ENCODE data around the gene MED7. TPM values are rescaled to one million over a fixed set of nuclear protein-coding genes. Genes with fewer than 3 reads are reported as not detected.

Gene MED7
- total and polyA plus RNA-seq, 2 donors (not counting 1 experiment from before 2014, with no cell fraction given): 5.8 to 21.4 TPM

DNA sequence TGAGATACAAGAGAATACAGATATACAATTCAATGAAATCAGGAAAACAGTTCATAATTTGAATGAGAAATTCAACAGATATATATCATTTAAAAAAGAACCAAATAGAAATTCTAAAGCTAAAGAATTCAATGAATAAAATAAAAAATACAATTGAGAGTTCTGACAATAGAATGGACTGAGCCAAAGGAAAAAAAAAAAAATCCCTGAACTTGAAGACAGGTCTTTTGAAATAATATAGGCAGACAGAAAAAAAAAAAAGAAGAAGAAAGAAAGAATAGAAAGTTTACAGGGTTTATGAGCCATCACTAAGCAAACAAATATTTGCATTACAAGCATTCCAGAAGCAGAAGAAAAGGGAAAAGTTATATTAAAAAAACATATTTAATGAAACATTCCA, 21.0 kb downstream of the MED7 start:
- no peaks in the 10 kb centered on the region for H3K4me1 Mint-ChIP-seq
- Histone ChIP-seq H2AFZ (ENCODE audit: insufficient read depth, low read depth, low read length, poor library complexity, severe bottlenecking) (no peak overlapping the region), H4K20me1 (ENCODE audit: control insufficient read depth, insufficient read depth, low read length, poor library complexity, severe bottlenecking) (no peaks in the 10 kb centered on the region), H3K4me2 (replicated peaks; ENCODE audit: low read depth, low read length, poor library complexity, severe bottlenecking) (no peak overlapping the region), H3K4me3 (ENCODE audit: control extremely low read depth in 1 of 5, extremely low read depth in 1 of 5, insufficient read depth in 1 of 5, low read depth in 2 of 5, low read length in 4 of 5) (no peak overlapping the region), H3K27ac (ENCODE audit: low read length in 2 of 2) (no peak overlapping the region), H3K36me3 (replicated peaks in 1 of 2; ENCODE audit: control extremely low read depth in 1 of 2, control insufficient read depth in 1 of 2, extremely low read depth in 1 of 2, insufficient read depth in 2 of 2, low read length in 1 of 2) (no peaks in the 10 kb centered on the region), H3K4me1 (ENCODE audit: control insufficient read depth in 2 of 2, insufficient read depth in 2 of 2, low read length in 2 of 2) (no peaks in the 10 kb centered on the region), H3K27me3 (replicated peaks in 1 of 4; ENCODE audit: control extremely low read depth in 1 of 4, control insufficient read depth in 3 of 4, insufficient read depth in 4 of 4, low read length in 3 of 4) (peaks cover 0 to 5% (median 0%) of the 10 kb centered on the region in 4 experiments), H3K9me3 (ENCODE audit: control extremely low read depth in 1 of 3, control insufficient read depth in 2 of 3, insufficient read depth in 1 of 3, low read length in 2 of 3) (peaks cover 2 to 16% (median 13%) of the 10 kb centered on the region in 3 donors), H3K79me2 (ENCODE audit: control insufficient read depth, insufficient read depth, low read length) (no peaks in the 10 kb centered on the region), H3K9ac (ENCODE audit: low read length) (no peak overlapping the region)
- ChIA-PET POLR2A (no interaction called here), CTCF (no interaction called here)
- no peak overlapping the region for H3K4me3 Mint-ChIP-seq
- intact Hi-C loops (cut with micrococcal nuclease): no loop called here
- ATAC-seq (ENCODE audit: low read depth): no peak
- no peak for DNase-seq
- no peak overlapping the region for H3K27ac Mint-ChIP-seq
- no peaks in the 10 kb centered on the region for H3K9me3 Mint-ChIP-seq (ENCODE audit: insufficient read depth)
- no peak for TF ChIP-seq EZH2 (IDR thresholded peaks at IDR 0.05; ENCODE audit: borderline replicate concordance, insufficient read depth, low read depth, low read length, poor library complexity, severe bottlenecking)
- TF ChIP-seq, protein P1, sequence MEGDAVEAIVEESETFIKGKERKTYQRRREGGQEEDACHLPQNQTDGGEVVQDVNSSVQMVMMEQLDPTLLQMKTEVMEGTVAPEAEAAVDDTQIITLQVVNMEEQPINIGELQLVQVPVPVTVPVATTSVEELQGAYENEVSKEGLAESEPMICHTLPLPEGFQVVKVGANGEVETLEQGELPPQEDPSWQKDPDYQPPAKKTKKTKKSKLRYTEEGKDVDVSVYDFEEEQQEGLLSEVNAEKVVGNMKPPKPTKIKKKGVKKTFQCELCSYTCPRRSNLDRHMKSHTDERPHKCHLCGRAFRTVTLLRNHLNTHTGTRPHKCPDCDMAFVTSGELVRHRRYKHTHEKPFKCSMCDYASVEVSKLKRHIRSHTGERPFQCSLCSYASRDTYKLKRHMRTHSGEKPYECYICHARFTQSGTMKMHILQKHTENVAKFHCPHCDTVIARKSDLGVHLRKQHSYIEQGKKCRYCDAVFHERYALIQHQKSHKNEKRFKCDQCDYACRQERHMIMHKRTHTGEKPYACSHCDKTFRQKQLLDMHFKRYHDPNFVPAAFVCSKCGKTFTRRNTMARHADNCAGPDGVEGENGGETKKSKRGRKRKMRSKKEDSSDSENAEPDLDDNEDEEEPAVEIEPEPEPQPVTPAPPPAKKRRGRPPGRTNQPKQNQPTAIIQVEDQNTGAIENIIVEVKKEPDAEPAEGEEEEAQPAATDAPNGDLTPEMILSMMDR (IDR thresholded peaks at IDR 0.05): no peak
- no peaks in the 10 kb centered on the region for H3K27me3 Mint-ChIP-seq

- Histone ChIP-seq H3K9ac (ENCODE audit: low read length) (no peak overlapping the region), H3K36me3 (replicated peaks in 1 of 2; ENCODE audit: control extremely low read depth in 1 of 2, control insufficient read depth in 1 of 2, extremely low read depth in 1 of 2, insufficient read depth in 2 of 2, low read length in 1 of 2) (no peaks in the 10 kb centered on the region), H3K79me2 (ENCODE audit: control insufficient read depth, insufficient read depth, low read length) (no peaks in the 10 kb centered on the region), H3K27me3 (replicated peaks in 1 of 4; ENCODE audit: control extremely low read depth in 1 of 4, control insufficient read depth in 3 of 4, insufficient read depth in 4 of 4, low read length in 3 of 4) (peaks cover 0 to 5% (median 0%) of the 10 kb centered on the region in 4 experiments), H3K9me3 (ENCODE audit: control extremely low read depth in 1 of 3, control insufficient read depth in 2 of 3, insufficient read depth in 1 of 3, low read length in 2 of 3) (peaks cover 2 to 16% (median 13%) of the 10 kb centered on the region in 3 donors), H3K27ac (ENCODE audit: low read length in 2 of 2) (no peak overlapping the region), H2AFZ (ENCODE audit: insufficient read depth, low read depth, low read length, poor library complexity, severe bottlenecking) (no peak overlapping the region), H3K4me2 (replicated peaks; ENCODE audit: low read depth, low read length, poor library complexity, severe bottlenecking) (no peak overlapping the region), H3K4me3 (ENCODE audit: control extremely low read depth in 1 of 5, extremely low read depth in 1 of 5, insufficient read depth in 1 of 5, low read depth in 2 of 5, low read length in 4 of 5) (no peak overlapping the region), H3K4me1 (ENCODE audit: control insufficient read depth in 2 of 2, insufficient read depth in 2 of 2, low read length in 2 of 2) (no peaks in the 10 kb centered on the region), H4K20me1 (ENCODE audit: control insufficient read depth, insufficient read depth, low read length, poor library complexity, severe bottlenecking) (no peaks in the 10 kb centered on the region)
- DNase-seq (no peak), ATAC-seq (ENCODE audit: low read depth) (no peak)
- no peak overlapping the region for H3K27ac Mint-ChIP-seq
- intact Hi-C loops (cut with micrococcal nuclease): no loop called here
- 79% methylated on average over 1 of the region's 1 CpG for WGBS (ENCODE audit: insufficient coverage)
- POLR2A ChIA-PET: no interaction called here
- TF ChIP-seq, protein P1 (IDR thresholded peaks at IDR 0.05): no peak
- no peak for TF ChIP-seq EZH2 (IDR thresholded peaks at IDR 0.05; ENCODE audit: borderline replicate concordance, insufficient read depth, low read depth, low read length, poor library complexity, severe bottlenecking)
- no peaks in the 10 kb centered on the region for H3K9me3 Mint-ChIP-seq (ENCODE audit: insufficient read depth)
- CTCF ChIA-PET: no interaction called here
- no peaks in the 10 kb centered on the region for H3K27me3 Mint-ChIP-seq
- no peak overlapping the region for H3K4me3 Mint-ChIP-seq
- H3K4me1 Mint-ChIP-seq: no peaks in the 10 kb centered on the region
These were observed 22.6 kb downstream of the MED7 start for GRCh38 chr5:157120102-157120501.
